Measurements from ENCODE around the gene NPIPB6.

NPIPB6 gene

GRCh38 chr16:28297784-28298510 lies 65.4 kb downstream of the NPIPB6 start:
- peak; percentile 40 for DNase-seq

GRCh38 chr16:28297308-28297707 lies 66.0 kb downstream of the NPIPB6 start:
- DNase-seq, result no peak

DNA sequence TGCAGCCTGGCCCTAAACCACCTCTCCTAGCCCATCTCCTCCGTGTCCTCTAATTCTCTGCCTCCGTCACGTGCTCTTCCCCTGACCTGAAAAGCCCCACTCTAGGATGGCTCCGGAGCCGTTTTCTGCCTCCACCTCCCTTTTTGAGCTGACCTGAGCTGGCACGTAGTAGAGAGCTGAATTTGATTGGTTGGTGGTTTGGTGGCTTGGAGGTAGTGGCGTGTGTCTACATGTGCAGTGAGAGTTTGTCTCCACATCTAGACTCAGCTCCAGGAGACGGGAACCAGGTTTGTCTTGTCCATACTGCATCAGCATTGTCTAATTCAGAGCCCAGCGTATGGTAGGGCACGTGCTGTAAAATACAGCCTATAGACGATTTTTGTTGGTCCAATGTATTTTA lies 68.0 kb downstream of the NPIPB6 start:
- DNase-seq, result no peak

- no peak for DNase-seq
Observed at GRCh38 chr16:28294201-28294600, 69.1 kb downstream of the NPIPB6 start.

DNA sequence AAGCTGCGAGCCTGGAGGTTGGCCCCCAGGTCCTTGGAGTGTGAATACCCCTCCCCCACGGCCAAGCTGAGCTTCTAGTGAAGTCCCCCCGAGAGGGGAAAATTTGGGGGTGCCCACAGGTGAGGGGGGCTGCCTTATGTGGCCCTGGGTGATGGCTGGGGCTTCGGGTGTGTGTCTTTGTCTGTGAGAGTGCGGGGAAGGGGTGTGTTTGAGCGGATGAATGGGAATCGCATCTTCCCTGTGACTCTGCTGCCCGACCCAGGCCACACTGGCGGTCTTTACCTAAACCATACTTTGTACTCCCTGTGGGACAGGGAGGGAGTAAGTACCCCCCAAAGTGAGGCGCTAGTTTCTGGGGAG lies 69.7 kb downstream of the NPIPB6 start:
- no peak for DNase-seq

DNA sequence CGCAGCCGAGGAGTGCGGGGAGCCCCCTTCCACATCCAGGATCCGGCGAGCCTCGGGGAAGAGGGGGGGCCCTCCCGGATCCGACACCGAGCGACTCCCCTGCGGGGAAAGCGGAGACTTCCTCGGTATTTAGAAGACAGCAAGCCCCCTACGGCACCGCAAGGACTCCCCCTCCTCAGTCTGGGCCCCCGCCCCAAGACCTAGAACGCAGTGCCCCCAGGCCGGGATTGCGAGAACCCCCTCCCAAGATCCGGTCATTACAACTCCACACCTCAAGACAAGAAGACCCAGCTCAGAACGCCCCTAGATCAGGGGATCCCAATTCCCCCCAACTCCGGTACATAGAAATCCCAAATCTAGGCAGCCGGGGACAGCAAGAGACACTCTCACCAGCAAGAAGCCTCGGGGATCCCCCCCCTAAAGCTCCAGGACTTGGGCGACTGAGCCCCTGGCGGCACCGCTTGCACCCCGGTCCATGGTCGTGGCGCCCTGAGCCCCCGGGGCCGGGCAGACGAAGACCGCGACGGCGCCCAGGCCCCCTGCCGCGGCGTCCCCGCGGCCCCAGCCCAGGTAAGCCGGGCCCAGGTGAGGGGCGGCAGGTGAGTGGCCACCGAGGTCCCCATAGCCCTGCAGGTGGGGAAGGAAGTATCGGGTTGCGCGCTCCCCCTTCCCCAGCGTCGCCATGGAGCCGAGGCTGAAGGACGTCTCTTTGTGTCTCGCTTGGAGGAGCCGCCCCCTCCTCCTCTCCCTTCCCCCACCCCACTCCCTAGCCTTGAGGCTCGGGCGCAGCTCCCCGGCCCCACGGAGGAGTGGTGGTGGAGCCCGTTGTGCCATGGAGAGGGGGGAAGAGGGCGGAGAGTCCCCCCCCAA lies 70.3 kb downstream of the NPIPB6 start:
- peak; percentile 87 for DNase-seq
